Left ventricle myocardium inferior (tissue), 1 donor: ENCODE measurements around the gene BCL2L1. TPM values are rescaled to one million over a fixed set of nuclear protein-coding genes. Genes with fewer than 3 reads are reported as not detected.

Source experiments
- DNase-seq: peaks from one replicate; pipeline ENCODE4 v3.0.0-alpha.2; 2020
- H3K27ac ChIP-seq: fragments of 200-600 bp; replicated peaks from 2 replicates; pipeline ENCODE4 v1.8.0; 2021
- H3K27me3 ChIP-seq: fragments of 200-600 bp; 2 replicates; pipeline ENCODE4 v1.8.0; 2021; ENCODE audit warnings: low read depth
- H3K36me3 ChIP-seq: fragments of 200-600 bp; 2 replicates; pipeline ENCODE4 v1.8.0; 2021
- H3K4me1 ChIP-seq: fragments of 200-600 bp; 2 replicates; pipeline ENCODE4 v1.8.0; 2021
- H3K4me3 ChIP-seq: fragments of 200-600 bp; 2 replicates; pipeline ENCODE4 v1.8.0; 2021; ENCODE audit warnings: mild to moderate bottlenecking, moderate library complexity
- H3K9me3 ChIP-seq: fragments of 200-600 bp; replicated peaks from 2 replicates; pipeline ENCODE4 v1.8.0; 2021
- intact Hi-C: fragments of 100-400 bp; cut with micrococcal nuclease; formaldehyde crosslinking; loops from one replicate; pipeline ENCODE4 v1.11.0; 2022
- total RNA-seq: library from RNA; stranded (reverse); fragmentation: NEBNext Ultra II Directional; extraction: Animal tissue kit (Norgen Biotek cat#: 25700); gene quantifications from one replicate; pipeline ENCODE4 v1.2.1, GENCODE V29; 2021
- TF ChIP-seq, protein P1 (sequence below): fragments of 200-600 bp; IDR thresholded peaks from 2 replicates; pipeline ENCODE4 v1.8.0; 2021; ENCODE audit warnings: antibody characterized with exemption, mild to moderate bottlenecking, borderline replicate concordance
- donor health status: DM: no; HTN: yes; CAD: no; lungs with severe emphysema.

BCL2L1 gene
- total RNA-seq, 1 donor from 2014 or later, result 53.2 TPM

DNA sequence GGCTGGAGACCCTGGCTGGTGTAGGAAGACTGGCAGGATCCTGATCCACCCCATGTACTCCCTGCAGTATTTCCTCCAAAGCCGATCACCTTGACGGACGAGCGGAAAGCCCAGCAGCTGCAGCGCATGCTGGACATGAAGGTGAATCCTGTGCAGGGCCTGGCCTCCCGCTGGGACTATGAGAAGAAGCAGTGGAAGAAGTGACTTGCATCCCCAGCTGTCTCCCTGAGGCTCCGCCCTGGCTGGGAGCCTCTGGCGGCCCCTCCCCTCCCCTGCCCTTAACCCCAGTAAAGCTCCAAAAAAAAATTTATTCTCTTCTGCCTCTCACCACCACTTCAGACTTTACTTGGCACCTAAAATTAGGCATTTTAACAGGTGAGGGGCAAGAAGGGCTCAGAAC is 78.0 kb downstream of the BCL2L1 start:
- TF ChIP-seq, protein P1, sequence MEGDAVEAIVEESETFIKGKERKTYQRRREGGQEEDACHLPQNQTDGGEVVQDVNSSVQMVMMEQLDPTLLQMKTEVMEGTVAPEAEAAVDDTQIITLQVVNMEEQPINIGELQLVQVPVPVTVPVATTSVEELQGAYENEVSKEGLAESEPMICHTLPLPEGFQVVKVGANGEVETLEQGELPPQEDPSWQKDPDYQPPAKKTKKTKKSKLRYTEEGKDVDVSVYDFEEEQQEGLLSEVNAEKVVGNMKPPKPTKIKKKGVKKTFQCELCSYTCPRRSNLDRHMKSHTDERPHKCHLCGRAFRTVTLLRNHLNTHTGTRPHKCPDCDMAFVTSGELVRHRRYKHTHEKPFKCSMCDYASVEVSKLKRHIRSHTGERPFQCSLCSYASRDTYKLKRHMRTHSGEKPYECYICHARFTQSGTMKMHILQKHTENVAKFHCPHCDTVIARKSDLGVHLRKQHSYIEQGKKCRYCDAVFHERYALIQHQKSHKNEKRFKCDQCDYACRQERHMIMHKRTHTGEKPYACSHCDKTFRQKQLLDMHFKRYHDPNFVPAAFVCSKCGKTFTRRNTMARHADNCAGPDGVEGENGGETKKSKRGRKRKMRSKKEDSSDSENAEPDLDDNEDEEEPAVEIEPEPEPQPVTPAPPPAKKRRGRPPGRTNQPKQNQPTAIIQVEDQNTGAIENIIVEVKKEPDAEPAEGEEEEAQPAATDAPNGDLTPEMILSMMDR, result no peak
- DNase-seq, result no peak
- Histone ChIP-seq H3K4me3 (no peak overlapping the region), H3K36me3 (no peaks in the 10 kb centered on the region), H3K9me3 (no peaks in the 10 kb centered on the region), H3K4me1 (no peaks in the 10 kb centered on the region), H3K27ac (no peak overlapping the region), H3K27me3 (no peaks in the 10 kb centered on the region)
- intact Hi-C loops, result no loop called here

DNA sequence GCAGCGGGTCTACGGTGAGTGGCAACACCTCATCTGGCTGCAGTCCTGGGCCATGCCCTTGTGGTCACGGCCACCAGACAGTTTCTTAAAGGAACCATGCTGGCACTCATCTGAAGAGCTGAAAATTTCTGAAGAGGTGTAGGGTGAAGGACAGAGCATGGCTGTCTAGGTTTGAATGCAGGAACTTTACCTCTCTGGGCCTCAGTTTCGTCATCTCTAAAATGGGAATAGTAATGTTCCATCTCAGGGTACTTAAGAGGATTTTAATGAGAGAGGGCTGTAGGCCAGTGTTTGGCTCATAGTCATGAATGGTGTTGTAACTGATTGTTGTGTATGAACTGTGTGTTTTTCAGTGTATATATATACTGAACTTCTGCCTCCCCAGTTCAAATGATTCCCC is 79.1 kb downstream of the BCL2L1 start:
- Histone ChIP-seq H3K27ac (no peak overlapping the region), H3K4me1 (no peaks in the 10 kb centered on the region), H3K9me3 (no peaks in the 10 kb centered on the region), H3K36me3 (no peaks in the 10 kb centered on the region), H3K27me3 (peaks cover 7% of the 10 kb centered on the region), H3K4me3 (no peak overlapping the region)
- intact Hi-C loops, result no loop called here
- TF ChIP-seq, protein P1, result no peak
- DNase-seq, result no peak

DNA sequence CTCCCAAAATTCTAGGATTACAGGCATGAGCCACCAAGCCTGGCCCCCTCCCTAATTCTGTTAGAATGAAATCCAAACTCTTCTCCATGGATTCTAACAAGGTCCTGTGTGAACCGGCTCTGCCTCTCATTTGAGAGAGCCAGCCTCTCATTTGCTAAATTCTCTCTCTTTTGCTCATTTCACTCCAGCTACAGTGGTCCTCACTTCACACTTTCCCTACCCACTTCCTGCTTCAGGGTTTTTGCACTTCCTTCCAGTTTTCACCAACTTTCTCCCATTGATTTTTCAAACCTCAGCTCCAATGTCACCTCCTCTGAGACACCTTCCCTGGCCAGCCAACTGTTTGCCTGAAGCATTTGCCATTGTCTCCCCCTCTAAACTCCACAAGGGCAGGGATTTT is 79.8 kb downstream of the BCL2L1 start:
- Histone ChIP-seq H3K4me1 (peaks cover under 1% of the 10 kb centered on the region), H3K9me3 (no peaks in the 10 kb centered on the region), H3K27ac (no peak overlapping the region), H3K36me3 (no peaks in the 10 kb centered on the region), H3K4me3 (no peak overlapping the region), H3K27me3 (peaks cover 14% of the 10 kb centered on the region)
- DNase-seq, result no peak
- intact Hi-C loops, result no loop called here
- TF ChIP-seq, protein P1, result no peak

DNA sequence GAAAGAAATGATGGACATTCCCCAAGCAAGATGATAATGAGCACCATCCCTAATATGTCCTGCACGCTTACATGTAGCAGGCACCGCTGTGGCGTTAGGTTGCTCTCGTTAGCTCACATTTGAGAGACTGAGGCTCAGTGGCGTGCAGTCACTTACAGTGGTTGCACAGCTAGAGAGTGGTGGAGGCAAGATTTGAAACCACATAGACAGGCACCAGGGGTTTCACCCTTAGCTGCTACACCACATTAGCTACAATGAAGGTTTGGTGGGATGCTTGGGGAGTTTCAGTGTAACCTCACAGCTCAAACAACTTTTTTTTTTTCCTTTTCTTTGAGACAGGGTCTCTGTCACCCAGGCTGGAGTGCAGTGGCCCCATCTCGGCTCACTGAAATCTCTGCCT is 81.3 kb downstream of the BCL2L1 start:
- Histone ChIP-seq H3K27ac (no peak overlapping the region), H3K4me1 (peaks cover 6% of the 10 kb centered on the region), H3K27me3 (peaks cover 21% of the 10 kb centered on the region), H3K4me3 (no peak overlapping the region), H3K9me3 (no peaks in the 10 kb centered on the region), H3K36me3 (no peaks in the 10 kb centered on the region)
- no peak for DNase-seq
- TF ChIP-seq, protein P1, result no peak
- intact Hi-C loops, result no loop called here

DNA sequence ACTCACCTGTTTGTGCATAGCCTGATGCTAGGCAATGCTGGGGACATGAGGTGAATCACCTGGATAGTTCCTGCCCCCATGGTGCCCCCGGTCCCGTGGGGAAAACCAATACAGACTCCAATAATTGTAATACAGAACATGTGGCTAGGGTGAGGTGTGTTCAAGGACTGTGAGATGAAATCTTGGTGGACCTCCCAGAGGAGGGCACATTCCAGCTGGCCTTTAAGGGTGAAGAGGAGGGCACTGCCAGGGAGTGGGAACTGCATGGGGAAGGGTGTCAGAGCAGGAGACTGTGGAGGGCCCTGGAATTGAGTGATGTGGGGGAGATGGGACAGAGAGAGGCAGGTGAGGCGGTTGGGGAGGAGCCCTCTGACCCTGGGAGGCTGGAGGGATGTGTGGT is 82.4 kb downstream of the BCL2L1 start:
- H3K27ac ChIP-seq, result peak overlapping the region; percentile 85
- peaks cover 6% of the 10 kb centered on the region for H3K4me1 ChIP-seq
- no peaks in the 10 kb centered on the region for H3K36me3 ChIP-seq
- peak overlapping the region; percentile 60 for H3K4me3 ChIP-seq
- no peaks in the 10 kb centered on the region for H3K9me3 ChIP-seq
- peaks cover 21% of the 10 kb centered on the region for H3K27me3 ChIP-seq
- DNase-seq, result no peak
- intact Hi-C loops, result no loop called here
- TF ChIP-seq, protein P1, result no peak

DNA sequence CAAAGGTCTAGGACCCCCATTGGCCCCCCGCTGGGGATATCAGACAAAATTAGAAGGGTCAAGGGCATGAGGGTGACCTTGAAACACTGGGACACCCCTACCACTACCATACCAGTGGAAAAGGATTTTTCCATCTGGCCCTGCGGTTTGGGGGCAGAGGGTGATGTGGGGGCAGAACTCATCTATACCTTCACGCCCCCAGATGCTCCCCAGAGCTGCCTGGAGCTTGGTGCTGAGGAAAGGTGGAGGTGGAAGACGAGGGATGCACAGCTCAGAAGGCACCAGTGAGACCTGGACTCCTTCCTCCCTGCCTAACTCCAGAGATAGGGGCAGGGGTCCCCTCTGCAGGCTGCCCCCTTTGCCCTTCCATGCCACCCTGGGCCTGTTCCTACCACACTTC is 83.9 kb downstream of the BCL2L1 start:
- H3K9me3 ChIP-seq, result no peaks in the 10 kb centered on the region
- peak overlapping the region; percentile 85 for H3K27ac ChIP-seq
- peaks cover 6% of the 10 kb centered on the region for H3K4me1 ChIP-seq
- TF ChIP-seq, protein P1, result no peak
- no peak for DNase-seq
- H3K27me3 ChIP-seq, result peaks cover 21% of the 10 kb centered on the region
- H3K4me3 ChIP-seq, result peak overlapping the region; percentile 60
- intact Hi-C loops, result no loop called here
- no peaks in the 10 kb centered on the region for H3K36me3 ChIP-seq
